22Rv1 (cell line): ENCODE measurements around the gene NEURL4.

Experiments used
- ZFX ChIP-seq: fragments of 450-650 bp; IDR thresholded peaks from 2 replicates; pipeline ENCODE4 v1.6.1; 2017; ENCODE audit warnings: antibody characterized with exemption, borderline replicate concordance
- TF ChIP-seq, protein P1 (sequence below): fragments of 450-650 bp; IDR thresholded peaks from 2 replicates; pipeline ENCODE4 v1.5.1; 2017; ENCODE audit warnings: mild to moderate bottlenecking

GRCh38 chr17:7374353-7374752 lies 45.2 kb upstream of the NEURL4 start:
- TF ChIP-seq, protein P1, sequence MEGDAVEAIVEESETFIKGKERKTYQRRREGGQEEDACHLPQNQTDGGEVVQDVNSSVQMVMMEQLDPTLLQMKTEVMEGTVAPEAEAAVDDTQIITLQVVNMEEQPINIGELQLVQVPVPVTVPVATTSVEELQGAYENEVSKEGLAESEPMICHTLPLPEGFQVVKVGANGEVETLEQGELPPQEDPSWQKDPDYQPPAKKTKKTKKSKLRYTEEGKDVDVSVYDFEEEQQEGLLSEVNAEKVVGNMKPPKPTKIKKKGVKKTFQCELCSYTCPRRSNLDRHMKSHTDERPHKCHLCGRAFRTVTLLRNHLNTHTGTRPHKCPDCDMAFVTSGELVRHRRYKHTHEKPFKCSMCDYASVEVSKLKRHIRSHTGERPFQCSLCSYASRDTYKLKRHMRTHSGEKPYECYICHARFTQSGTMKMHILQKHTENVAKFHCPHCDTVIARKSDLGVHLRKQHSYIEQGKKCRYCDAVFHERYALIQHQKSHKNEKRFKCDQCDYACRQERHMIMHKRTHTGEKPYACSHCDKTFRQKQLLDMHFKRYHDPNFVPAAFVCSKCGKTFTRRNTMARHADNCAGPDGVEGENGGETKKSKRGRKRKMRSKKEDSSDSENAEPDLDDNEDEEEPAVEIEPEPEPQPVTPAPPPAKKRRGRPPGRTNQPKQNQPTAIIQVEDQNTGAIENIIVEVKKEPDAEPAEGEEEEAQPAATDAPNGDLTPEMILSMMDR, result no peak
- TF ChIP-seq ZFX, result no peak
